Inflammatory macrophage treated with lipopolysaccharide for 1 hour (primary cell): ENCODE data around the gene MYO9B.
A peak's percentile ranks its signal among the peaks of the same experiment; 100 is the strongest.
"Not testable (repeated sequence)": the region's sequence is repeated elsewhere in the genome, so short reads cannot be mapped to it uniquely, and the experiment has no call there.

Source experiments
- DNase-seq, 2 donors: peaks; one replicate each; pipeline ENCODE4 v3.0.0-alpha.2; 2020 to 2022

The MYO9B gene

GRCh38 chr19:17094694-17095093 lies 19.1 kb downstream of the MYO9B start:
- DNase-seq = not testable (repeated sequence)

GRCh38 chr19:17095141-17095919 lies 19.8 kb downstream of the MYO9B start:
- no peak for DNase-seq

GRCh38 chr19:17097593-17098126 lies 22.1 kb downstream of the MYO9B start:
- peak in 1 of 2 donors; percentile 51 for DNase-seq

GRCh38 chr19:17098326-17098725 lies 22.7 kb downstream of the MYO9B start:
- no peak for DNase-seq

- no peak for DNase-seq
Measured at GRCh38 chr19:17101686-17102628, 26.4 kb downstream of the MYO9B start.

GRCh38 chr19:17103177-17103576 lies 27.6 kb downstream of the MYO9B start:
- DNase-seq = peak in 1 of 2 donors; percentile 78

- DNase-seq = no peak
Measured at GRCh38 chr19:17104679-17105078, 29.1 kb downstream of the MYO9B start.

- peak in 1 of 2 donors; percentile 44 for DNase-seq
Measured at GRCh38 chr19:17105556-17105955, 30.0 kb downstream of the MYO9B start.

GRCh38 chr19:17106964-17107363 lies 31.4 kb downstream of the MYO9B start:
- DNase-seq = not testable (repeated sequence)

GRCh38 chr19:17107546-17108452 lies 32.2 kb downstream of the MYO9B start:
- peak; percentile 88 to 99 for DNase-seq

GRCh38 chr19:17108453-17108784 lies 32.8 kb downstream of the MYO9B start:
- no peak for DNase-seq

- DNase-seq = no peak
Measured at GRCh38 chr19:17109300-17109699, 33.7 kb downstream of the MYO9B start.

GRCh38 chr19:17109962-17110598 lies 34.5 kb downstream of the MYO9B start:
- peak; percentile 91 to 93 for DNase-seq

- DNase-seq = no peak
Measured at GRCh38 chr19:17110599-17110966, 35.0 kb downstream of the MYO9B start.

GRCh38 chr19:17111766-17112165 lies 36.2 kb downstream of the MYO9B start:
- DNase-seq = no peak

GRCh38 chr19:17112271-17112670 lies 36.7 kb downstream of the MYO9B start:
- DNase-seq = no peak

GRCh38 chr19:17112700-17113099 lies 37.1 kb downstream of the MYO9B start:
- peak; percentile 58 to 59 for DNase-seq

GRCh38 chr19:17113127-17113785 lies 37.7 kb downstream of the MYO9B start:
- DNase-seq = no peak

GRCh38 chr19:17114414-17114831 lies 38.8 kb downstream of the MYO9B start:
- no peak for DNase-seq

- DNase-seq = no peak
Measured at GRCh38 chr19:17116996-17117702, 41.6 kb downstream of the MYO9B start.

- DNase-seq = no peak
Measured at GRCh38 chr19:17118957-17119356, 43.4 kb downstream of the MYO9B start.
